H1 (cell line): ENCODE data around the gene DHCR24. TPM values are rescaled to one million over a fixed set of nuclear protein-coding genes. Genes with fewer than 3 reads are reported as not detected.

ENCODE experiments used
- CTCF ChIA-PET: fragments of 300-600 bp; sonication (Branson Sonifier 250); formaldehyde crosslinking; loops from one replicate; lab custom pipeline; 2021; ENCODE audit not compliant: partially characterized antibody; lab: Charles Lee
- POLR2A ChIA-PET: fragments of 300-600 bp; sonication (Branson Sonifier 250); formaldehyde crosslinking; loops from one replicate; lab custom pipeline; 2021; ENCODE audit warnings: inconsistent platforms; ENCODE audit not compliant: partially characterized antibody; lab: Charles Lee
- DNase-seq, 2 experiments: peaks; one replicate each; pipeline versions ENCODE4 v3.0.0 to v3.0.0-alpha.2; 2010 to 2022; ENCODE audit warnings: low spot score in 2 of 2, low read depth in 1 of 2, mixed read lengths in 1 of 2
- FAIRE-seq: peaks from 2 replicates; lab custom pipeline; 2011; peaks lifted over from hg19 to GRCh38; lab: Jason Lieb, UNC
- H2AFZ ChIP-seq: 2 replicates; pipeline ENCODE4 v1.8.1; 2012; ENCODE audit warnings: low read length, inconsistent platforms
- H2AK5ac ChIP-seq: 2 replicates; pipeline ENCODE4 v1.6.1; 2013; ENCODE audit warnings: low read depth, low read length
- H2BK120ac ChIP-seq: replicated peaks from 2 replicates; pipeline ENCODE3; 2013; ENCODE audit warnings: low read depth, low read length, inconsistent platforms
- H2BK12ac ChIP-seq: 2 replicates; pipeline ENCODE4 v1.6.1; 2013; ENCODE audit warnings: low read depth, low read length
- H2BK15ac ChIP-seq: 2 replicates; pipeline ENCODE4 v1.6.1; 2013; ENCODE audit warnings: low read length
- H2BK20ac ChIP-seq: 2 replicates; pipeline ENCODE4 v1.6.1; 2013; ENCODE audit warnings: low read length
- H2BK5ac ChIP-seq: 2 replicates; pipeline ENCODE4 v1.6.1; 2013; ENCODE audit warnings: low read depth, low read length
- H3K14ac ChIP-seq: 2 replicates; pipeline ENCODE4 v1.6.1; 2013; ENCODE audit warnings: inconsistent platforms; ENCODE audit not compliant: insufficient read length
- H3K18ac ChIP-seq: 2 replicates; pipeline ENCODE4 v1.6.1; 2013; ENCODE audit warnings: low read length; ENCODE audit errors: extremely low read depth
- H3K23ac ChIP-seq: 2 replicates; pipeline ENCODE4 v1.6.1; 2013; ENCODE audit warnings: inconsistent platforms; ENCODE audit not compliant: insufficient read length
- H3K23me2 ChIP-seq: 2 replicates; pipeline ENCODE4 v1.6.1; 2013; ENCODE audit warnings: low read depth, low read length
- H3K27ac ChIP-seq: 2 replicates; pipeline ENCODE4 v1.6.1; 2011; ENCODE audit warnings: low read depth, low read length, inconsistent platforms
- H3K27me3 ChIP-seq, 4 experiments: replicated peaks in 1 of 4; 1 replicate in 1 of 4; 2 replicates in 3 of 4; pipeline versions ENCODE4 v1.6.1 to v1.8.1; 2011 to 2013; ENCODE audit warnings: low read length in 3 of 4, mild to moderate bottlenecking in 3 of 4, inconsistent platforms in 2 of 4, mixed read lengths in 2 of 4, moderate library complexity in 1 of 4; ENCODE audit not compliant: control insufficient read depth in 3 of 4, insufficient read depth in 3 of 4; ENCODE audit errors: extremely low read depth in 1 of 4
- H3K36me3 ChIP-seq, 4 experiments: 2 replicates each; pipeline versions ENCODE4 v1.6.1 to v1.8.1; 2011 to 2013; ENCODE audit warnings: mild to moderate bottlenecking in 4 of 4, low read length in 3 of 4, moderate library complexity in 2 of 4, control low read depth in 1 of 4, inconsistent platforms in 1 of 4; ENCODE audit not compliant: insufficient read depth in 4 of 4, control insufficient read depth in 2 of 4
- H3K4ac ChIP-seq: replicated peaks from 2 replicates; pipeline ENCODE3; 2013; ENCODE audit warnings: low read length, low read depth, mixed read lengths, inconsistent platforms; ENCODE audit not compliant: insufficient read length
- H3K4me1 ChIP-seq, 4 experiments: replicated peaks in 1 of 4; 1 replicate in 1 of 4; 2 replicates in 3 of 4; pipeline versions ENCODE4 v1.6.1 to v1.8.1; 2011 to 2013; ENCODE audit warnings: low read length in 3 of 4, inconsistent platforms in 2 of 4, mixed read lengths in 1 of 4; ENCODE audit not compliant: insufficient read depth in 4 of 4, control insufficient read depth in 3 of 4
- H3K4me2 ChIP-seq, 2 experiments: 2 replicates each; pipeline versions ENCODE4 v1.6.1 to v1.8.1; 2011 to 2013; ENCODE audit warnings: low read depth in 2 of 2, low read length in 2 of 2, control low read depth in 1 of 2, inconsistent platforms in 1 of 2, mild to moderate bottlenecking in 1 of 2; ENCODE audit not compliant: insufficient read depth in 1 of 2
- H3K4me3 ChIP-seq, 4 experiments: fragments of 200-600, 300-600 bp in 1 of 4; sonication (generic), shearing (Covaris generic), sonication (Bioruptor Twin) in 1 of 4; 2 replicates each; pipeline versions ENCODE4 v1.5.1 to v1.8.1; 2011 to 2016; ENCODE audit warnings: low read length in 4 of 4, low read depth in 3 of 4, control low read depth in 2 of 4, inconsistent platforms in 2 of 4, mild to moderate bottlenecking in 2 of 4, mixed read lengths in 1 of 4, moderate library complexity in 1 of 4; ENCODE audit not compliant: insufficient read depth in 2 of 4; ENCODE audit errors: extremely low read depth in 1 of 4
- H3K56ac ChIP-seq: replicated peaks from 2 replicates; pipeline ENCODE3; 2013; ENCODE audit warnings: low read depth, mild to moderate bottlenecking, mixed read lengths, low read length, inconsistent platforms; ENCODE audit not compliant: insufficient read length
- H3K79me1 ChIP-seq: 2 replicates; pipeline ENCODE4 v1.6.1; 2013; ENCODE audit warnings: low read depth, low read length, control low read depth
- H3K79me2 ChIP-seq, 2 experiments: 2 replicates each; pipeline versions ENCODE4 v1.6.1 to v1.8.1; 2012 to 2013; ENCODE audit warnings: low read length in 2 of 2, mild to moderate bottlenecking in 2 of 2, inconsistent platforms in 1 of 2; ENCODE audit not compliant: insufficient read depth in 2 of 2, control insufficient read depth in 1 of 2
- H3K9ac ChIP-seq, 4 experiments: replicated peaks in 1 of 4; 1 replicate in 1 of 4; 2 replicates in 3 of 4; pipeline versions ENCODE4 v1.6.1 to v1.8.1; 2011 to 2013; ENCODE audit warnings: low read depth in 3 of 4, low read length in 3 of 4, control low read depth in 2 of 4, mild to moderate bottlenecking in 2 of 4, moderate library complexity in 2 of 4, inconsistent platforms in 1 of 4; ENCODE audit errors: extremely low read depth in 1 of 4
- H3K9me3 ChIP-seq, 2 experiments: 2 replicates each; pipeline versions ENCODE4 v1.6.1 to v1.8.1; 2012 to 2013; ENCODE audit warnings: mild to moderate bottlenecking in 2 of 2, moderate library complexity in 2 of 2, control low read depth in 1 of 2, inconsistent platforms in 1 of 2, low read depth in 1 of 2, low read length in 1 of 2, mixed read lengths in 1 of 2; ENCODE audit not compliant: insufficient read depth in 2 of 2
- H4K20me1 ChIP-seq, 2 experiments: replicated peaks in 1 of 2; 2 replicates each; pipeline versions ENCODE3 to v1.8.1; 2011 to 2013; ENCODE audit warnings: inconsistent platforms in 2 of 2, low read length in 2 of 2, mild to moderate bottlenecking in 1 of 2; ENCODE audit not compliant: insufficient read depth in 2 of 2, control insufficient read depth in 1 of 2
- H4K5ac ChIP-seq: 2 replicates; pipeline ENCODE4 v1.6.1; 2013; ENCODE audit warnings: low read length, low read depth, mixed read lengths, inconsistent platforms; ENCODE audit not compliant: insufficient read length
- H4K8ac ChIP-seq: 2 replicates; pipeline ENCODE4 v1.8.0; 2013; ENCODE audit warnings: mild to moderate bottlenecking, moderate library complexity, low read length, inconsistent platforms; ENCODE audit not compliant: insufficient read depth; ENCODE audit errors: extremely low read depth
- H4K91ac ChIP-seq: replicated peaks from 2 replicates; pipeline ENCODE3; 2013; ENCODE audit warnings: low read length, mixed read lengths, inconsistent platforms; ENCODE audit not compliant: insufficient read length
- MAFK ChIP-seq: IDR thresholded peaks from 2 replicates; pipeline ENCODE4 v1.6.1; 2012; ENCODE audit warnings: low read depth, mild to moderate bottlenecking, improper control_type of control experiment, low read length
- NANOG ChIP-seq: IDR thresholded peaks from 2 replicates; pipeline ENCODE4 v1.6.1; 2011; ENCODE audit warnings: low read length, low read depth, mild to moderate bottlenecking, inconsistent platforms; ENCODE audit not compliant: insufficient read depth, poor library complexity, severe bottlenecking
- PHF8 ChIP-seq: fragments of 200-600 bp; sonication (generic); conservative IDR thresholded peaks from 2 replicates; pipeline ENCODE4 v1.7.1; 2012; ENCODE audit warnings: low read depth, mild to moderate bottlenecking, inconsistent platforms, low read length, moderate library complexity
- RAD21 ChIP-seq, 2 experiments: IDR thresholded peaks in 1 of 2; conservative IDR thresholded peaks in 1 of 2; 2 replicates each; pipeline ENCODE4 v1.6.1; 2011; ENCODE audit warnings: low read depth in 2 of 2, low read length in 2 of 2, improper control_type of control experiment in 1 of 2, inconsistent platforms in 1 of 2, mild to moderate bottlenecking in 1 of 2, moderate library complexity in 1 of 2
- SP1 ChIP-seq: IDR thresholded peaks from 2 replicates; pipeline ENCODE4 v1.6.1; 2011; ENCODE audit warnings: low read depth, low read length
- SP2 ChIP-seq: IDR thresholded peaks from 2 replicates; pipeline ENCODE4 v1.6.1; 2012; ENCODE audit warnings: mild to moderate bottlenecking, low read length, inconsistent platforms
- TBP ChIP-seq: IDR thresholded peaks from 2 replicates; pipeline ENCODE4 v1.6.1; 2011; ENCODE audit warnings: low read depth, low read length, improper control_type of control experiment
- ZNF274 ChIP-seq: IDR thresholded peaks from 2 replicates; pipeline ENCODE4 v1.7.0; 2012; ENCODE audit warnings: low read length, borderline replicate concordance; ENCODE audit errors: extremely low read depth
- WGBS, 2 experiments: shearing (Covaris generic) in 1 of 2; methylation state at CpG; one replicate each; pipeline versions ENCODE4 v1.1.6 to v1.1.7; 2013 to 2015; ENCODE audit warnings: low lambda C conversion rate in 2 of 2, mixed read lengths in 2 of 2, inconsistent platforms in 1 of 2, low coverage in 1 of 2, missing lambda C conversion rate in 1 of 2; ENCODE audit not compliant: insufficient replicate concordance in 2 of 2, insufficient coverage in 1 of 2, insufficient read length in 1 of 2; ENCODE audit errors: extremely low coverage in 1 of 2, missing lambda C conversion rate in 1 of 2; 5-methylcytosine and 5-hydroxymethylcytosine counted together
- polyA plus RNA-seq, 7 experiments: library from polyadenylated mRNA; depleted of rRNA in 3 of 7; stranded (reverse) in 5 of 7; unstranded in 2 of 7; fragments of >200 nt in 5 of 7; fragments of 200-250 nt in 2 of 7; gene quantifications; 1 replicate in 5 of 7; 2 replicates in 1 of 7; 4 replicates in 1 of 7; pipeline versions ENCODE4 v1.2.1 to v1.2.3, GENCODE V29; 2011 to 2013; ENCODE audit warnings: missing spikeins in 2 of 7, mixed read lengths in 2 of 7
- total RNA-seq: library from RNA; stranded (reverse); fragmentation: NEBNext Ultra II Directional; extraction: Animal tissue kit (Norgen Biotek cat#: 25700); gene quantifications from 2 replicates; pipeline ENCODE4 v1.2.1, GENCODE V29; 2021

DHCR24 gene
- total and polyA plus RNA-seq, 2 of the 8 experiments (the other 6 are each of a cell fraction or from before 2014, with no cell fraction given): 370 to 419 TPM

DNA sequence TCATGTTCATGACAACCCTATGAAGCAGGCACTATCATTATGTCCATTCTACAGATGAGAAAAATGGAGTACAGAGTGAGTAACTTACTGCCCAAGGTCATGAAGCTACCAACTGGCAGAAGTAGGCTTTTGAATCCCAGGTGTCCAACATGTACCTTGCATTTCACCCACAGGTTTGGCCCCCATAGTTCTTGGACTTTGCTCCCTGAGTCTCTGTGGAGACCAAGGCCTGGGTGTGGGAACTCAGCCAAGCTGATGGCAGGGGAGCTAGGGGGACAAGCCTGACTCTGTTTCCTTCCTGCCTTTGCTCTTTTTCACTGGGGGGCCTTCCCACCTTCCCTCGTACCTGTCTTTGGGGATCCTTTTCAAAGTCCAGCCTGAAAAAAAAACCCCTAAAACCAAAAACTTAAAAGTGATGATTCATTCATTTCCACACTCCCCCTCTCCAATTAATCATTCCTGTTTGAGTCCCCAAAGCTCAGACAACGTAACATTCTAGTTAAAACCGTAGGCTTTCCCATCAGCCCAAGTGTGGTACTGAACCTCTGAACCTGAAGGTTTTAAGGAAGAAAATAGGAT, 77.4 kb downstream of the DHCR24 start:
- Histone ChIP-seq H3K4me3 (no peak overlapping the region), H2BK12ac (0 out of 2 replicates have a peak overlapping the region, but pooled peaks have one; percentile 52), H3K27ac (no peak overlapping the region), H2AFZ (no peak overlapping the region), H3K4ac (no peak overlapping the region), H2BK120ac (no peak overlapping the region), H3K23me2 (no peaks in the 10 kb centered on the region; the same call in 1 of the 2 replicates), H2BK20ac (no peak overlapping the region), H4K8ac (no peak overlapping the region), H3K9ac (no peak overlapping the region), H4K5ac (no peak overlapping the region), H3K4me1 (peaks cover 4 to 25% (median 17%) of the 10 kb centered on the region in 4 experiments), H3K79me2 (no peaks in the 10 kb centered on the region), H3K4me2 (no peak overlapping the region), H2BK15ac (no peak overlapping the region), H3K27me3 (no peaks in the 10 kb centered on the region; a peak in 1 of 7 replicates), H4K20me1 (no peaks in the 10 kb centered on the region), H2BK5ac (no peak overlapping the region), H3K79me1 (no peaks in the 10 kb centered on the region), H4K91ac (no peak overlapping the region), H3K18ac (no peak overlapping the region), H3K14ac (no peak overlapping the region), H3K9me3 (no peaks in the 10 kb centered on the region), H3K36me3 (no peaks in the 10 kb centered on the region), H3K23ac (no peak overlapping the region), H3K56ac (no peak overlapping the region), H2AK5ac (no peak overlapping the region)
- ChIA-PET CTCF (interaction anchor here (0.6 to 2.1 kb wide), 32 partner anchors 8 to 589 kb away, joined by 3 to 16 read pairs (median 4); partner anchors contain the start of genes PCSK9 and TTC22), POLR2A (no interaction called here)
- FAIRE-seq: no peak
- 88% methylated on average over 3 of the region's 3 CpGs; no CpG with 5 or more reads in 1 of the 2 experiments for WGBS, 2 experiments
- DNase-seq: peak in 1 of 2 experiments; percentile 14
- TF ChIP-seq RAD21 (IDR thresholded peaks at IDR 0.05 in 1 of 2, conservative IDR thresholded peaks at IDR 0.05 in 1 of 2; ENCODE audit: low read depth in 2 of 2, low read length in 2 of 2) (no peak), NANOG (no peak), TBP (no peak), MAFK (no peak), SP1 (no peak), PHF8 (no peak), SP2 (no peak), ZNF274 (no peak)
